ENCODE results near the gene SCN2A.

Gene SCN2A

GRCh38 chr2:165425556-165425955, 186.3 kb downstream of the SCN2A start:
- no peak for DNase-seq

GRCh38 chr2:165427686-165428085, 188.5 kb downstream of the SCN2A start:
- no peak for DNase-seq

- no peak for DNase-seq
Measured at GRCh38 chr2:165428926-165429325, 189.7 kb downstream of the SCN2A start.

DNA sequence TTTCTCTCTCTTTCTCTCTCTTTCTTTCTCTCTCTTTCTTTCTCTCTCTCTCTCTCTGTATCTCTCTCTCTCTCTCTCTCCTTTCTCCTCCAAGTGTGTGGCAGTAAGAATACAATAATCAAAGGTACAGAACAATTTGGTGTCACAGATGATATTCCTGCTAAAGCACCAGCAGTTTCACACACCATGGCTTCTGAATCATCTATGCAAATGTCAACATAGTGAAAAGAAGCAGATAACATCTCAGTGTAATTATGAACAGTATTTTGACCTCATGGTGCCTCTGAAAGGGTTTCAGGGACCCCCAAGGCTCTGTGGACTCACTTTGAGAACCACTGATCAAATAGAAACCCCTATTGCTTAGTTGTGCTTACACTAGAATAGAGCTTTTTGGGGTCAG, 191.8 kb downstream of the SCN2A start:
- no peak for DNase-seq

GRCh38 chr2:165432234-165432966, 193.2 kb downstream of the SCN2A start:
- DNase-seq = no peak

- DNase-seq = no peak
Measured at GRCh38 chr2:165434865-165435496, 195.8 kb downstream of the SCN2A start.

GRCh38 chr2:165435611-165436010, 196.4 kb downstream of the SCN2A start:
- no peak for DNase-seq

DNA sequence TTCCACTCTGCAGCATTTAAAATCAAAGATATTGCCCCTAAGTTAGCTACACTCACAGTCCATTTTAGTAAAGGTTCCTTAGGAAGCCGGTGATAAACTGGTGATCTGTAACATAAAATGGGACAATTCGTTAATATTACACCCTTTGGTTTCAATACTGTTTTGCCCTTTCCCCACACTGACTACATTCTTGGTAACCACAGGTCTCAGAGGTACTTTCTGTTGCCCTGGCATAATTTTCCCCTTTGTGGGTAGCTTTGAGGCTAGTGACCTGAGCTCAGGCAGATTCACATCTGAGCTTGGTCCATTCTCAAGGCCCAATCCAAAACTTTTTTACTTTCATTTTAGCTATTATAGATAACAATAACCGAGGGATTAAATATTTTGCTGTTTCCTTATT, 197.3 kb downstream of the SCN2A start:
- DNase-seq = no peak

DNA sequence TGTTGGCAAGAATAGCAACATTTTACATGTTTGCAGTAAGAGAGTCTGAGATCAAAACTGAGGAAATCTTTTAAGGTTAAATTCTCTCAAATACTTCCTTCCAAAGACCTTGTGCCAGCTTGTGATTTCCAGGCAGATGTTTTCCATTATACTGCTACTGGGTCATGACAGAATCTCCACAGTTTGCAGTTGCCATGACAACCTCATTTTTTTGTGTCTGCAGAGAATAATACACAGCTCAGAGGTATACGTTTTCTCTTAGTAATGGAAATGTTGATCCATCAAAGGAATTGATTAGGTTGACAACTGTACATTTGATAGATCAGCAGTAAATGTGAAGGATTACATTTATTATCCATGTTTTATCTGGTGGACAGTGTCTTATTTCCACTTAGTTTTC, 201.2 kb downstream of the SCN2A start:
- DNase-seq = peak; percentile 15
